NCI-H748 (cell line): ENCODE measurements around the gene SLC8A1.

Source experiments
- DNase-seq: peaks from one replicate; lab custom pipeline; 2025; ENCODE audit not compliant: unreplicated experiment; lab: John Stamatoyannopoulos, UW

The SLC8A1 gene

GRCh38 chr2:40428439-40428838, 23.5 kb downstream of the SLC8A1 start:
- no peak for DNase-seq

- no peak for DNase-seq
Measured at GRCh38 chr2:40421631-40422297, 30.1 kb downstream of the SLC8A1 start.

- DNase-seq = no peak
Measured at GRCh38 chr2:40420478-40420877, 31.4 kb downstream of the SLC8A1 start.

GRCh38 chr2:40419364-40419762, 32.5 kb downstream of the SLC8A1 start:
- no peak for DNase-seq

- no peak for DNase-seq
Measured at GRCh38 chr2:40418614-40419363, 33.1 kb downstream of the SLC8A1 start.

GRCh38 chr2:40416486-40416885, 35.4 kb downstream of the SLC8A1 start:
- DNase-seq = no peak

GRCh38 chr2:40415391-40415790, 36.5 kb downstream of the SLC8A1 start:
- DNase-seq = no peak

- no peak for DNase-seq
Measured at GRCh38 chr2:40412456-40412855, 39.4 kb downstream of the SLC8A1 start.

GRCh38 chr2:40410695-40411094, 41.2 kb downstream of the SLC8A1 start:
- DNase-seq = no peak

GRCh38 chr2:40409734-40410133, 42.2 kb downstream of the SLC8A1 start:
- DNase-seq = no peak

GRCh38 chr2:40406485-40407289, 45.2 kb downstream of the SLC8A1 start:
- no peak for DNase-seq

GRCh38 chr2:40405465-40405864, 46.4 kb downstream of the SLC8A1 start:
- no peak for DNase-seq

GRCh38 chr2:40404517-40404916, 47.4 kb downstream of the SLC8A1 start:
- DNase-seq = no peak

- no peak for DNase-seq
Measured at GRCh38 chr2:40403233-40403836, 48.6 kb downstream of the SLC8A1 start.

GRCh38 chr2:40401896-40402295, 50.0 kb downstream of the SLC8A1 start:
- no peak for DNase-seq

GRCh38 chr2:40400336-40400953, 51.4 kb downstream of the SLC8A1 start:
- DNase-seq = no peak

- DNase-seq = no peak
Measured at GRCh38 chr2:40397765-40398164, 54.1 kb downstream of the SLC8A1 start.

GRCh38 chr2:40396124-40396523, 55.8 kb downstream of the SLC8A1 start:
- DNase-seq = peak; percentile 62

GRCh38 chr2:40395169-40396073, 56.5 kb downstream of the SLC8A1 start:
- no peak for DNase-seq

- no peak for DNase-seq
Measured at GRCh38 chr2:40394597-40394996, 57.3 kb downstream of the SLC8A1 start.
